BLaER1 (cell line): ENCODE results near the gene SERPINA1.
"Not testable (repeated sequence)": the region's sequence is repeated elsewhere in the genome, so short reads cannot be mapped to it uniquely, and the experiment has no call there.

Source experiments
- H3K27ac ChIP-seq: shearing (Covaris generic); formaldehyde crosslinking; 2 replicates; pipeline ENCODE4 v1.8.1; 2022
- H3K27me3 ChIP-seq: shearing (Covaris generic); formaldehyde crosslinking; 2 replicates; pipeline ENCODE4 v1.8.1; 2022
- H3K36me3 ChIP-seq: shearing (Covaris generic); formaldehyde crosslinking; 2 replicates; pipeline ENCODE4 v1.8.1; 2022
- H3K4me1 ChIP-seq: shearing (Covaris generic); formaldehyde crosslinking; 2 replicates; pipeline ENCODE4 v1.8.1; 2022
- H3K4me2 ChIP-seq: shearing (Covaris generic); formaldehyde crosslinking; 2 replicates; pipeline ENCODE4 v1.8.1; 2022
- H3K4me3 ChIP-seq: shearing (Covaris generic); formaldehyde crosslinking; 2 replicates; pipeline ENCODE4 v1.8.1; 2022
- H3K9ac ChIP-seq: shearing (Covaris generic); formaldehyde crosslinking; 2 replicates; pipeline ENCODE4 v1.8.1; 2022
- H3K9me3 ChIP-seq: shearing (Covaris generic); formaldehyde crosslinking; 2 replicates; pipeline ENCODE4 v1.8.1; 2022
- H4K20me1 ChIP-seq: shearing (Covaris generic); formaldehyde crosslinking; 2 replicates; pipeline ENCODE4 v1.8.1; 2022
- Cebpa-rat ChIP-seq: shearing (Covaris generic); IDR thresholded peaks from 2 replicates; pipeline ENCODE4 v1.8.1; 2022

Gene SERPINA1

GRCh38 chr14:94411638-94412037 lies 23.2 kb upstream of the SERPINA1 start:
- H3K4me1 ChIP-seq = no peaks in the 10 kb centered on the region
- H3K9ac ChIP-seq = no peak overlapping the region
- H3K4me2 ChIP-seq = no peak overlapping the region
- TF ChIP-seq Cebpa-rat = no peak
- no peak overlapping the region for H3K27ac ChIP-seq
- H3K9me3 ChIP-seq = peaks cover 42% of the 10 kb centered on the region
- no peaks in the 10 kb centered on the region for H4K20me1 ChIP-seq
- H3K4me3 ChIP-seq = no peak overlapping the region
- no peaks in the 10 kb centered on the region for H3K36me3 ChIP-seq
- H3K27me3 ChIP-seq = no peaks in the 10 kb centered on the region

- H4K20me1 ChIP-seq, H3K27me3 ChIP-seq, H3K36me3 ChIP-seq, H3K27ac ChIP-seq, H3K4me1 ChIP-seq, H3K9ac ChIP-seq, H3K4me2 ChIP-seq, H3K4me3 ChIP-seq: not testable (repeated sequence)
- peaks cover 39% of the 10 kb centered on the region for H3K9me3 ChIP-seq
Observed at GRCh38 chr14:94409430-94409829, 21.0 kb upstream of the SERPINA1 start.

GRCh38 chr14:94408546-94409095 lies 20.2 kb upstream of the SERPINA1 start:
- H3K4me2 ChIP-seq = no peak overlapping the region
- H3K4me1 ChIP-seq = no peaks in the 10 kb centered on the region
- no peaks in the 10 kb centered on the region for H3K27me3 ChIP-seq
- no peak overlapping the region for H3K9ac ChIP-seq
- TF ChIP-seq Cebpa-rat = no peak
- no peak overlapping the region for H3K27ac ChIP-seq
- no peaks in the 10 kb centered on the region for H4K20me1 ChIP-seq
- peaks cover 31% of the 10 kb centered on the region for H3K9me3 ChIP-seq
- H3K36me3 ChIP-seq = no peaks in the 10 kb centered on the region
- no peak overlapping the region for H3K4me3 ChIP-seq

- Histone ChIP-seq H3K9ac (no peak overlapping the region), H3K4me2 (no peak overlapping the region), H3K4me1 (no peaks in the 10 kb centered on the region), H3K4me3 (no peak overlapping the region), H3K27me3 (no peaks in the 10 kb centered on the region), H3K36me3 (no peaks in the 10 kb centered on the region), H3K9me3 (peaks cover 25% of the 10 kb centered on the region), H3K27ac (no peak overlapping the region), H4K20me1 (no peaks in the 10 kb centered on the region)
- TF ChIP-seq Cebpa-rat = no peak
Observed at GRCh38 chr14:94407906-94408305, 19.5 kb upstream of the SERPINA1 start.

- H3K27ac ChIP-seq = no peak overlapping the region
- H3K4me2 ChIP-seq = no peak overlapping the region
- H3K4me3 ChIP-seq = no peak overlapping the region
- no peaks in the 10 kb centered on the region for H4K20me1 ChIP-seq
- H3K9me3 ChIP-seq = peaks cover 25% of the 10 kb centered on the region
- TF ChIP-seq Cebpa-rat = no peak
- H3K9ac ChIP-seq = no peak overlapping the region
- H3K27me3 ChIP-seq = no peaks in the 10 kb centered on the region
- H3K4me1 ChIP-seq = no peaks in the 10 kb centered on the region
- H3K36me3 ChIP-seq = no peaks in the 10 kb centered on the region
Observed at GRCh38 chr14:94406910-94407309, 18.5 kb upstream of the SERPINA1 start.

- Histone ChIP-seq H3K4me3 (no peak overlapping the region), H3K9ac (no peak overlapping the region), H3K9me3 (peaks cover 15% of the 10 kb centered on the region), H3K4me1 (no peaks in the 10 kb centered on the region), H4K20me1 (no peaks in the 10 kb centered on the region), H3K27me3 (no peaks in the 10 kb centered on the region), H3K36me3 (no peaks in the 10 kb centered on the region), H3K27ac (no peak overlapping the region), H3K4me2 (no peak overlapping the region)
- TF ChIP-seq Cebpa-rat = no peak
Observed at GRCh38 chr14:94405486-94405885, 17.1 kb upstream of the SERPINA1 start.

GRCh38 chr14:94404561-94404960 lies 16.2 kb upstream of the SERPINA1 start:
- H3K27me3 ChIP-seq = no peaks in the 10 kb centered on the region
- H3K4me3 ChIP-seq = no peak overlapping the region
- H3K27ac ChIP-seq = no peak overlapping the region
- no peaks in the 10 kb centered on the region for H3K4me1 ChIP-seq
- no peak overlapping the region for H3K9ac ChIP-seq
- no peak for TF ChIP-seq Cebpa-rat
- H3K36me3 ChIP-seq = no peaks in the 10 kb centered on the region
- no peak overlapping the region for H3K4me2 ChIP-seq
- peaks cover 14% of the 10 kb centered on the region for H3K9me3 ChIP-seq
- no peaks in the 10 kb centered on the region for H4K20me1 ChIP-seq

- H3K4me3 ChIP-seq = no peak overlapping the region
- no peaks in the 10 kb centered on the region for H4K20me1 ChIP-seq
- H3K9ac ChIP-seq = no peak overlapping the region
- no peak overlapping the region for H3K4me2 ChIP-seq
- no peaks in the 10 kb centered on the region for H3K36me3 ChIP-seq
- H3K27me3 ChIP-seq = no peaks in the 10 kb centered on the region
- no peaks in the 10 kb centered on the region for H3K4me1 ChIP-seq
- H3K27ac ChIP-seq = no peak overlapping the region
- TF ChIP-seq Cebpa-rat = no peak
- peaks cover 14% of the 10 kb centered on the region for H3K9me3 ChIP-seq
Observed at GRCh38 chr14:94403312-94403932, 15.0 kb upstream of the SERPINA1 start.

- Histone ChIP-seq H3K4me3 (no peak overlapping the region), H3K36me3 (no peaks in the 10 kb centered on the region), H3K27me3 (no peaks in the 10 kb centered on the region), H3K9ac (no peak overlapping the region), H3K9me3 (peaks cover 8% of the 10 kb centered on the region; the same call in 1 of the 2 replicates), H3K4me1 (no peaks in the 10 kb centered on the region), H3K4me2 (no peak overlapping the region), H4K20me1 (no peaks in the 10 kb centered on the region), H3K27ac (no peak overlapping the region)
- no peak for TF ChIP-seq Cebpa-rat
Observed at GRCh38 chr14:94401083-94401482, 12.7 kb upstream of the SERPINA1 start.

- H3K36me3 ChIP-seq = no peaks in the 10 kb centered on the region
- H3K27me3 ChIP-seq = no peaks in the 10 kb centered on the region
- H3K27ac ChIP-seq = no peak overlapping the region
- no peak overlapping the region for H3K9ac ChIP-seq
- no peaks in the 10 kb centered on the region for H4K20me1 ChIP-seq
- peaks cover 8% of the 10 kb centered on the region; the same call in 1 of the 2 replicates for H3K9me3 ChIP-seq
- no peak overlapping the region for H3K4me2 ChIP-seq
- TF ChIP-seq Cebpa-rat = no peak
- H3K4me3 ChIP-seq = no peak overlapping the region
- no peaks in the 10 kb centered on the region for H3K4me1 ChIP-seq
Observed at GRCh38 chr14:94400422-94400841, 12.0 kb upstream of the SERPINA1 start.

GRCh38 chr14:94398536-94398935 lies 10.1 kb upstream of the SERPINA1 start:
- no peak overlapping the region for H3K27ac ChIP-seq
- H3K4me1 ChIP-seq = no peaks in the 10 kb centered on the region
- no peaks in the 10 kb centered on the region for H3K27me3 ChIP-seq
- no peak for TF ChIP-seq Cebpa-rat
- no peak overlapping the region for H3K4me2 ChIP-seq
- no peak overlapping the region for H3K4me3 ChIP-seq
- H3K9me3 ChIP-seq = no peaks in the 10 kb centered on the region
- H3K36me3 ChIP-seq = no peaks in the 10 kb centered on the region
- no peaks in the 10 kb centered on the region for H4K20me1 ChIP-seq
- no peak overlapping the region for H3K9ac ChIP-seq
